Measurements from ENCODE around the gene GSK3B. TPM values are rescaled to one million over a fixed set of nuclear protein-coding genes. Genes with fewer than 3 reads are reported as not detected.
"Not testable (repeated sequence)": the region's sequence is repeated elsewhere in the genome, so short reads cannot be mapped to it uniquely, and the experiment has no call there.

GSK3B gene
- total RNA-seq, 3 donors from 2014 or later (not counting 1 experiment from before 2014, with no cell fraction given): 61.3 to 67.0 (median 62.7) TPM

DNA sequence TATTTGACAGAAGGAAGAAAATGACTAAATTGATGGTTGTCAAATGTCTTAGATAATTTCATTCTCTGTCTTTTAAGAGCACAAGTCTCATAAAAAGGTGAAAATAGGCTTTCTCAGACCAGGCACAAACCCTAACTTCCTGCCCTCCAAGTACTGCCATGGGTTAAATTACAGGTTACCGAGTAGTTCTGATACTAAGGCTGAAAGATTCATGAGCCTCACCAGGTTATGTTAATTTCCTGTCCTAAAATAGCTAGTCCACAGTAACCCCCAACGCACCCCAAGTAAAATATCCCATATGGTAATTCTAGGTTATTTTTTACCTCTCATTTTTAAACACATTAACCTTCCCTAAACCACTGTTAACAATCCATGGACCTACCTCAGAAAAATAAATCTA lies 42.0 kb downstream of the GSK3B start:
- whole genome bisulfite sequencing (ENCODE audit: insufficient coverage): 0% methylated on average over 1 of the region's 2 CpGs
- Histone ChIP-seq H3K27ac (ENCODE audit: low read length) (peak overlapping the region; percentile 19), H3K36me3 (ENCODE audit: control insufficient read depth, insufficient read depth, low read length) (no peaks in the 10 kb centered on the region), H3K4me1 (ENCODE audit: control insufficient read depth, insufficient read depth, low read length) (peaks cover 21% of the 10 kb centered on the region), H3K9me3 (ENCODE audit: control insufficient read depth, insufficient read depth, low read length) (no peaks in the 10 kb centered on the region), H3K27me3 (ENCODE audit: control insufficient read depth, insufficient read depth, low read length) (no peaks in the 10 kb centered on the region), H3K4me3 (ENCODE audit: low read length) (no peak overlapping the region)
- ATAC-seq (peak in 2 of 3 donors; percentile 27 to 52), DNase-seq (peak in 1 of 2 donors; percentile 18)
- intact Hi-C loops (cut with micrococcal nuclease): loop anchor here (5.0 kb wide), 1 partner anchor 40 kb away; the partner anchor contains the start of gene GSK3B
- H3K27ac Mint-ChIP-seq: peak overlapping the region; percentile 58 to 67
- no peaks in the 10 kb centered on the region for H3K36me3 Mint-ChIP-seq
- no peak for TF ChIP-seq CTCF (IDR thresholded peaks at IDR 0.05)
- peaks cover 76 to 79% of the 10 kb centered on the region in 2 donors for H3K4me1 Mint-ChIP-seq
- peak overlapping the region; percentile 47 for H3K4me3 Mint-ChIP-seq
- H3K9me3 Mint-ChIP-seq: no peaks in the 10 kb centered on the region
- H3K27me3 Mint-ChIP-seq (ENCODE audit: low read depth in 2 of 2): no peaks in the 10 kb centered on the region

- intact Hi-C loops (cut with micrococcal nuclease): loop anchor here (2.0 to 5.0 kb wide), 2 partner anchors 15 to 41 kb away; partner anchors contain the start of gene GSK3B
- H3K27me3 ChIP-seq (ENCODE audit: control insufficient read depth, insufficient read depth, low read length); H3K9me3 ChIP-seq (ENCODE audit: control insufficient read depth, insufficient read depth, low read length); H3K27ac ChIP-seq (ENCODE audit: low read length); H3K4me3 ChIP-seq (ENCODE audit: low read length); H3K27me3 Mint-ChIP-seq (ENCODE audit: low read depth in 2 of 2); H3K36me3 Mint-ChIP-seq; DNase-seq; H3K36me3 ChIP-seq (ENCODE audit: control insufficient read depth, insufficient read depth, low read length); H3K9me3 Mint-ChIP-seq: not testable (repeated sequence)
- H3K4me3 Mint-ChIP-seq: peak overlapping the region; percentile 47
- peaks cover 82% of the 10 kb centered on the region in 2 donors for H3K4me1 Mint-ChIP-seq
- peak in 1 of 3 donors; percentile 62 for ATAC-seq
- peaks cover 21% of the 10 kb centered on the region for H3K4me1 ChIP-seq (ENCODE audit: control insufficient read depth, insufficient read depth, low read length)
- H3K27ac Mint-ChIP-seq: peak overlapping the region in 1 of 2 donors; percentile 58
- WGBS (ENCODE audit: insufficient coverage): 89% methylated on average over 3 of the region's 5 CpGs
These were observed 42.7 kb downstream of the GSK3B start for GRCh38 chr3:120051570-120051969.

DNA sequence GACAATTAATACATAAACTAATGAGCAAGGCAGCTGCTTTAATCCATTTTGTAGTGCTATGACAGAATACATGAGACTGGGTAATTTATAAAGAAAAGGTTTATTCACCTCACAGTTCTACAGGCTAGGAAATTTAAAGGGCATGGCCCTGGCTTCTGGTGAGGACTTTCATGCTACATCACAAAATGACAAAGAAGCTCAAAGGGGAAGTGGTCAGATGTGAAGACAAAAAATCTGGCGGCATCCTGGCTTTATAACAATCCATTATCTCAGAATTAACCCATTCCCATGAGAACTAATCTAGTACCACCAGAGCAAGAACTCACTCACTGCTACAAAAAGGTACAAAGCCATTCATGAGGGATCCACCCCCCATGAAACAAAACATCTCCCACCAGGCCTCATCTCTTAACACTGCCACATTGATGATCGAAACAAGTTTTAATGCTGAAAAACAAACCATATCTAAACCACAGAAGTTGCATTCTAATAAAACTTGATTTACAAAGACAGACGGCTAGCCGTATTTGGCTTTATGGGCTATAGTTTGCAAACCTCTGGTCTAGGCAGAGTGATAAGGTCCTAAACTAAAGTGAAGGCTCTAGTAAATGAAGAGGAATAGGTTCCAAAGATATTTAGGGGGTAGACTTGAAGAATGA lies 44.2 kb downstream of the GSK3B start:
- H3K4me3 Mint-ChIP-seq: peak overlapping the region; percentile 70
- Histone ChIP-seq H3K4me3 (ENCODE audit: low read length) (no peak overlapping the region), H3K9me3 (ENCODE audit: control insufficient read depth, insufficient read depth, low read length) (peaks cover 5% of the 10 kb centered on the region), H3K4me1 (ENCODE audit: control insufficient read depth, insufficient read depth, low read length) (peaks cover 21% of the 10 kb centered on the region), H3K27me3 (ENCODE audit: control insufficient read depth, insufficient read depth, low read length) (no peaks in the 10 kb centered on the region), H3K36me3 (ENCODE audit: control insufficient read depth, insufficient read depth, low read length) (no peaks in the 10 kb centered on the region), H3K27ac (ENCODE audit: low read length) (no peak overlapping the region)
- H3K36me3 Mint-ChIP-seq: peaks cover 9% of the 10 kb centered on the region
- intact Hi-C loops (cut with micrococcal nuclease): loop anchor here (2.0 to 5.0 kb wide), 2 partner anchors 17 to 42 kb away; partner anchors contain the start of gene GSK3B
- TF ChIP-seq CTCF (IDR thresholded peaks at IDR 0.05): no peak
- DNase-seq (no peak), ATAC-seq (peak in 2 of 3 donors; percentile 24 to 57)
- H3K9me3 Mint-ChIP-seq: peaks cover 4 to 6% of the 10 kb centered on the region in 2 donors
- WGBS (ENCODE audit: insufficient coverage): 56% methylated on average over 4 of the region's 4 CpGs
- H3K4me1 Mint-ChIP-seq: peaks cover 79 to 83% of the 10 kb centered on the region in 2 donors
- H3K27me3 Mint-ChIP-seq (ENCODE audit: low read depth in 2 of 2): no peaks in the 10 kb centered on the region
- H3K27ac Mint-ChIP-seq: peak overlapping the region; percentile 22 to 70

- Mint-ChIP-seq H3K4me1 (peaks cover 72 to 79% of the 10 kb centered on the region in 2 donors), H3K27me3 (ENCODE audit: low read depth in 2 of 2) (no peaks in the 10 kb centered on the region), H3K36me3 (peaks cover 10% of the 10 kb centered on the region), H3K4me3 (peak overlapping the region; percentile 40), H3K27ac (peak overlapping the region; percentile 22 to 70), H3K9me3 (peaks cover 4 to 6% of the 10 kb centered on the region in 2 donors)
- no peaks in the 10 kb centered on the region for H3K36me3 ChIP-seq (ENCODE audit: control insufficient read depth, insufficient read depth, low read length)
- no peak overlapping the region for H3K4me3 ChIP-seq (ENCODE audit: low read length)
- no peak overlapping the region for H3K27ac ChIP-seq (ENCODE audit: low read length)
- no peak for DNase-seq
- 87% methylated on average over 2 of the region's 2 CpGs for WGBS (ENCODE audit: insufficient coverage)
- no peaks in the 10 kb centered on the region for H3K27me3 ChIP-seq (ENCODE audit: control insufficient read depth, insufficient read depth, low read length)
- H3K9me3 ChIP-seq (ENCODE audit: control insufficient read depth, insufficient read depth, low read length): peaks cover 5% of the 10 kb centered on the region
- intact Hi-C loops (cut with micrococcal nuclease): no loop called here
- peaks cover 21% of the 10 kb centered on the region for H3K4me1 ChIP-seq (ENCODE audit: control insufficient read depth, insufficient read depth, low read length)
- no peak for ATAC-seq
- no peak for TF ChIP-seq CTCF (IDR thresholded peaks at IDR 0.05)
These were observed 45.2 kb downstream of the GSK3B start for GRCh38 chr3:120049072-120049471.
